HCT116 (cell line): Measurements from ENCODE around the gene C1GALT1C1L.

Source experiments
- EZH2 ChIP-seq: fragments of 200-600 bp; sonication (generic); IDR thresholded peaks from 2 replicates; pipeline ENCODE4 v1.6.1; 2017; ENCODE audit warnings: antibody characterized with exemption, mixed run types
- EZH2phosphoT487 ChIP-seq: fragments of 200-600 bp; IDR thresholded peaks from 2 replicates; pipeline ENCODE4 v1.6.1; 2018; ENCODE audit warnings: antibody characterized with exemption, borderline replicate concordance
- POLR2A ChIP-seq: IDR thresholded peaks from 2 replicates; pipeline ENCODE4 v1.7.0; 2011; ENCODE audit warnings: borderline replicate concordance; ENCODE audit not compliant: insufficient read depth, insufficient read length; ENCODE audit errors: extremely low read depth
- POLR2AphosphoS5 ChIP-seq: IDR thresholded peaks from 2 replicates; pipeline ENCODE4 v1.6.1; 2011; ENCODE audit warnings: mild to moderate bottlenecking, low read depth, low read length, moderate library complexity
- RAD21 ChIP-seq: IDR thresholded peaks from 2 replicates; pipeline ENCODE4 v1.6.1; 2012; ENCODE audit warnings: low read depth, mild to moderate bottlenecking
- ZNF274 ChIP-seq: fragments of 200-500 bp; sonication (Bioruptor generic); IDR thresholded peaks from 2 replicates; pipeline ENCODE4 v1.6.1; 2014; ENCODE audit warnings: mild to moderate bottlenecking, low read depth, low read length, inconsistent platforms
- TF ChIP-seq, protein P1 (sequence below), 3 experiments: fragments of 200-600 bp in 1 of 3; sonication (generic) in 1 of 3; IDR thresholded peaks in 2 of 3; conservative IDR thresholded peaks in 1 of 3; 2 replicates each; pipeline ENCODE4 v1.5.1; 2012 to 2017; ENCODE audit warnings: low read depth in 2 of 3, low read length in 2 of 3, antibody characterized with exemption in 1 of 3, borderline replicate concordance in 1 of 3, control low read depth in 1 of 3, mild to moderate bottlenecking in 1 of 3, mixed read lengths in 1 of 3, mixed run types in 1 of 3, moderate library complexity in 1 of 3; ENCODE audit not compliant: insufficient read depth in 1 of 3
- TF ChIP-seq, protein P2 (sequence below): IDR thresholded peaks from 2 replicates; pipeline ENCODE4 v1.6.1; 2012
- TF ChIP-seq, protein P3 (sequence below): IDR thresholded peaks from 2 replicates; pipeline ENCODE4 v1.6.1; 2012; ENCODE audit warnings: low read depth

DNA sequence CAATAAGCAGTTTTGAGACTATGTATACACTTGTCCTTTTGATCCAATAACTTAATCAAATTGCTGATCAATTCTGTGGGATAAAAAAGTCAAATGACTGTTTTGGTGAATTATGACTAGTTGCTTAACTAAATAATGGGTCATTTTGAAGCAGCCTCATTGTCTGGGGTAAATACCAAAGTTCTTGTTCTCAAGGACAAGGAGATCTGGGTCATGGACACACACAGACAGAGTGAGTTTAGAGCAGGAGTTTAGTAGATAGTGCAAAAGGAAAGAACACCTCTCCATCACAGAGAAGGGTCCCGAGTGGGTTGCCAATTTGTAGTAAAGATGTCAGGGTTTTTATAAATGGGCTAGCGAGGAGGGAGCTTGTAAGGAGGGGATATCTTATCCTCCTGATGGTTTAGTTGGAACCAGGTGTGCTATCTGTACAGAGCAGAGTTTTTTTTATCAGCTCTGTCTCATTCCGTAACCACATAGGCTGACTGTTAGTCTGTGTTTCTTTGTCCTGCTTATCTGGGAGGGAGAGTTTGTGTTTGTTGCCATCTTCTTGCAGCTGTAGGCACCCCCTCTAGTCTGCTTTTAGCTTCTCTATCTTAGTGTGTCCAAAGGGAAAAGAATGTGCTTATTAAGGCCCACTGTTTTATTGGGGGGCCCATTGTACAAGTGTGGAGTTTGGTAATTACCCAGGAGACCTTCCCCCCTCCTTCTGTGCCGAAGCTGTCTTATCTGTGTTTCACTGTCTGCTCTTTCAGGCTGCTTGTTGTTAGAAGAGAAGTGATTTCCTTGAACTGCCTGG, 48.7 kb upstream of the C1GALT1C1L start:
- TF ChIP-seq, protein P1, sequence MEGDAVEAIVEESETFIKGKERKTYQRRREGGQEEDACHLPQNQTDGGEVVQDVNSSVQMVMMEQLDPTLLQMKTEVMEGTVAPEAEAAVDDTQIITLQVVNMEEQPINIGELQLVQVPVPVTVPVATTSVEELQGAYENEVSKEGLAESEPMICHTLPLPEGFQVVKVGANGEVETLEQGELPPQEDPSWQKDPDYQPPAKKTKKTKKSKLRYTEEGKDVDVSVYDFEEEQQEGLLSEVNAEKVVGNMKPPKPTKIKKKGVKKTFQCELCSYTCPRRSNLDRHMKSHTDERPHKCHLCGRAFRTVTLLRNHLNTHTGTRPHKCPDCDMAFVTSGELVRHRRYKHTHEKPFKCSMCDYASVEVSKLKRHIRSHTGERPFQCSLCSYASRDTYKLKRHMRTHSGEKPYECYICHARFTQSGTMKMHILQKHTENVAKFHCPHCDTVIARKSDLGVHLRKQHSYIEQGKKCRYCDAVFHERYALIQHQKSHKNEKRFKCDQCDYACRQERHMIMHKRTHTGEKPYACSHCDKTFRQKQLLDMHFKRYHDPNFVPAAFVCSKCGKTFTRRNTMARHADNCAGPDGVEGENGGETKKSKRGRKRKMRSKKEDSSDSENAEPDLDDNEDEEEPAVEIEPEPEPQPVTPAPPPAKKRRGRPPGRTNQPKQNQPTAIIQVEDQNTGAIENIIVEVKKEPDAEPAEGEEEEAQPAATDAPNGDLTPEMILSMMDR (IDR thresholded peaks at IDR 0.05 in 2 of 3, conservative IDR thresholded peaks at IDR 0.05 in 1 of 3; ENCODE audit: borderline replicate concordance in 1 of 3, insufficient read depth in 1 of 3, low read depth in 2 of 3, low read length in 2 of 3) = no peak
- TF ChIP-seq EZH2 (no peak), EZH2phosphoT487 (no peak), ZNF274 (no peak), POLR2A (no peak), POLR2AphosphoS5 (no peak), RAD21 (no peak)
- TF ChIP-seq, protein P2, sequence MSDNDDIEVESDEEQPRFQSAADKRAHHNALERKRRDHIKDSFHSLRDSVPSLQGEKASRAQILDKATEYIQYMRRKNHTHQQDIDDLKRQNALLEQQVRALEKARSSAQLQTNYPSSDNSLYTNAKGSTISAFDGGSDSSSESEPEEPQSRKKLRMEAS = no peak
- TF ChIP-seq, protein P3, sequence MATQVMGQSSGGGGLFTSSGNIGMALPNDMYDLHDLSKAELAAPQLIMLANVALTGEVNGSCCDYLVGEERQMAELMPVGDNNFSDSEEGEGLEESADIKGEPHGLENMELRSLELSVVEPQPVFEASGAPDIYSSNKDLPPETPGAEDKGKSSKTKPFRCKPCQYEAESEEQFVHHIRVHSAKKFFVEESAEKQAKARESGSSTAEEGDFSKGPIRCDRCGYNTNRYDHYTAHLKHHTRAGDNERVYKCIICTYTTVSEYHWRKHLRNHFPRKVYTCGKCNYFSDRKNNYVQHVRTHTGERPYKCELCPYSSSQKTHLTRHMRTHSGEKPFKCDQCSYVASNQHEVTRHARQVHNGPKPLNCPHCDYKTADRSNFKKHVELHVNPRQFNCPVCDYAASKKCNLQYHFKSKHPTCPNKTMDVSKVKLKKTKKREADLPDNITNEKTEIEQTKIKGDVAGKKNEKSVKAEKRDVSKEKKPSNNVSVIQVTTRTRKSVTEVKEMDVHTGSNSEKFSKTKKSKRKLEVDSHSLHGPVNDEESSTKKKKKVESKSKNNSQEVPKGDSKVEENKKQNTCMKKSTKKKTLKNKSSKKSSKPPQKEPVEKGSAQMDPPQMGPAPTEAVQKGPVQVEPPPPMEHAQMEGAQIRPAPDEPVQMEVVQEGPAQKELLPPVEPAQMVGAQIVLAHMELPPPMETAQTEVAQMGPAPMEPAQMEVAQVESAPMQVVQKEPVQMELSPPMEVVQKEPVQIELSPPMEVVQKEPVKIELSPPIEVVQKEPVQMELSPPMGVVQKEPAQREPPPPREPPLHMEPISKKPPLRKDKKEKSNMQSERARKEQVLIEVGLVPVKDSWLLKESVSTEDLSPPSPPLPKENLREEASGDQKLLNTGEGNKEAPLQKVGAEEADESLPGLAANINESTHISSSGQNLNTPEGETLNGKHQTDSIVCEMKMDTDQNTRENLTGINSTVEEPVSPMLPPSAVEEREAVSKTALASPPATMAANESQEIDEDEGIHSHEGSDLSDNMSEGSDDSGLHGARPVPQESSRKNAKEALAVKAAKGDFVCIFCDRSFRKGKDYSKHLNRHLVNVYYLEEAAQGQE = no peak
